ENCODE results near the gene INTS15. TPM values are rescaled to one million over a fixed set of nuclear protein-coding genes. Genes with fewer than 3 reads are reported as not detected.
A peak's percentile ranks its signal among the peaks of the same experiment; 100 is the strongest.

Gene INTS15
- total and polyA plus RNA-seq, 11 donors = 7.1 to 22.7 (median 15.3) TPM

DNA sequence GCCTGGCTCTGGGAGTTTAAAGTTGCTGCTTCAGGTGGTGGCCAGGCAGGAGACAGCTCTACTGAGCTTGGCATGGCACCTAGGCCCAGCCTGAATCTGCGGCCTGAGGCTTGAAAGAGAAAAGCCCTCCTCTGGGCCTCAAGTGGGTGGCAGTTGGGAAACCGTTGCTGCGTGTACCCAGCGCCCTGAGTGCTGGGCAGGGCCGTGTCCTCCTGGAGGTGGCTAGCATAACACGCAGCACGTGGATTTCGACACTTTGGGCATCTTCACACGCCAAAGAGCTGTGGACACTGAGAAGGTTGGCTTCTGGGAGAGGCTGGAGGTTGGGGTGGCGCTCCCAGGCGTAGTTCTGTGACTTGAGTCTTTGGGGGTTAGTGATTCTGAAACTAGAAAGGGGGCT is 49.8 kb downstream of the INTS15 start:
- WGBS, 4 donors = 88 to 97% (median 95%) methylated on average over 10 to 11 of the region's 11 CpGs
- ATAC-seq = no peak
- Histone ChIP-seq H3K9me3 (no peaks in the 10 kb centered on the region), H3K36me3 (peaks cover 0 to 40% (median 31%) of the 10 kb centered on the region in 9 donors), H3K27ac (no peak overlapping the region), H3K27me3 (no peaks in the 10 kb centered on the region), H3K4me1 (peaks cover 0 to 31% (median 17%) of the 10 kb centered on the region in 12 donors), H3K4me3 (no peak overlapping the region)
- no peak for DNase-seq
- intact Hi-C loops (cut with DNase I) = loop anchor here in 1 of 10 donors (5.0 kb wide), 2 partner anchors 68 to 88 kb away; partner anchors contain the start of gene ZNF12
- TF ChIP-seq, protein P1, sequence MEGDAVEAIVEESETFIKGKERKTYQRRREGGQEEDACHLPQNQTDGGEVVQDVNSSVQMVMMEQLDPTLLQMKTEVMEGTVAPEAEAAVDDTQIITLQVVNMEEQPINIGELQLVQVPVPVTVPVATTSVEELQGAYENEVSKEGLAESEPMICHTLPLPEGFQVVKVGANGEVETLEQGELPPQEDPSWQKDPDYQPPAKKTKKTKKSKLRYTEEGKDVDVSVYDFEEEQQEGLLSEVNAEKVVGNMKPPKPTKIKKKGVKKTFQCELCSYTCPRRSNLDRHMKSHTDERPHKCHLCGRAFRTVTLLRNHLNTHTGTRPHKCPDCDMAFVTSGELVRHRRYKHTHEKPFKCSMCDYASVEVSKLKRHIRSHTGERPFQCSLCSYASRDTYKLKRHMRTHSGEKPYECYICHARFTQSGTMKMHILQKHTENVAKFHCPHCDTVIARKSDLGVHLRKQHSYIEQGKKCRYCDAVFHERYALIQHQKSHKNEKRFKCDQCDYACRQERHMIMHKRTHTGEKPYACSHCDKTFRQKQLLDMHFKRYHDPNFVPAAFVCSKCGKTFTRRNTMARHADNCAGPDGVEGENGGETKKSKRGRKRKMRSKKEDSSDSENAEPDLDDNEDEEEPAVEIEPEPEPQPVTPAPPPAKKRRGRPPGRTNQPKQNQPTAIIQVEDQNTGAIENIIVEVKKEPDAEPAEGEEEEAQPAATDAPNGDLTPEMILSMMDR (IDR thresholded peaks at IDR 0.05) = no peak
- TF ChIP-seq POLR2A (IDR thresholded peaks at IDR 0.05) = no peak

DNA sequence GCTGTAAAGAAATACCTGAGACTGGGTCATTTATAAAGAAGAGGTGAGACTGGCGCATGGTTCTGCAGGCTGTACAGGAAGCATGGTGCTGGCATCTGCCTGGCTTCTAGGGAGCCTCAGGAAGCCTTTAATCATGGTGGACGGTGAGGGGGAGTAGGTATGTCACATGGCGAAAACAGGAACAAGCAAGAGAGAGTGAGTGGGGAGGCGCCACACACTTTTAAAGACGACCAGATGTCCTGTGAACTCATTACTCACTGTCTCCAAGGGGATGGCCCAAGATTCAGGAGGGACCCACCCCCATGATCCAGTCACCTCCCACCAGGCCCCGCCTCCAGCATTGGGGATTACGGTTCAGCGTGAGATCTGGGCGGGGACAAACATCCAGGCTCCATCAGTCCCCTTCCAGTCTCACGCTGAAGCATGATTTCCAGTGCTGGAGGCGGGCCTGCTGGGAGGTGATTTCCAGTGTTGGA is 50.5 kb downstream of the INTS15 start:
- Histone ChIP-seq H3K27ac (no peak overlapping the region), H3K4me1 (peaks cover 0 to 31% (median 17%) of the 10 kb centered on the region in 12 donors), H3K27me3 (no peaks in the 10 kb centered on the region), H3K4me3 (no peak overlapping the region), H3K9me3 (no peaks in the 10 kb centered on the region), H3K36me3 (peaks cover 0 to 47% (median 37%) of the 10 kb centered on the region in 9 donors)
- intact Hi-C loops (cut with DNase I) = no loop called here
- ATAC-seq = peak in 3 of 4 donors; percentile 19 to 60 (median 41)
- DNase-seq = peak in 2 of 5 donors; percentile 56 to 68
- WGBS, 4 donors = 61 to 65% (median 63%) methylated on average over 10 to 11 of the region's 11 CpGs
- no peak for TF ChIP-seq POLR2A (IDR thresholded peaks at IDR 0.05)
- TF ChIP-seq, protein P1 (IDR thresholded peaks at IDR 0.05) = no peak

- peaks cover 0 to 27% (median 13%) of the 10 kb centered on the region in 12 donors for H3K4me1 ChIP-seq
- H3K4me3 ChIP-seq = no peak overlapping the region
- peaks cover 0 to 59% (median 46%) of the 10 kb centered on the region in 9 donors for H3K36me3 ChIP-seq
- 74 to 89% (median 86%) methylated on average over 8 to 15 of the region's 15 CpGs for WGBS, 4 donors
- no peak overlapping the region for H3K27ac ChIP-seq
- TF ChIP-seq, protein P1 (IDR thresholded peaks at IDR 0.05) = no peak
- no peak for TF ChIP-seq POLR2A (IDR thresholded peaks at IDR 0.05)
- H3K9me3 ChIP-seq = no peaks in the 10 kb centered on the region
- ATAC-seq = no peak
- no peaks in the 10 kb centered on the region for H3K27me3 ChIP-seq
- DNase-seq = no peak
- intact Hi-C loops (cut with DNase I) = no loop called here
Measured at GRCh38 chr7:6641305-6642035, 51.6 kb downstream of the INTS15 start.

GRCh38 chr7:6642239-6642839 is 52.5 kb downstream of the INTS15 start:
- whole genome bisulfite sequencing, 4 donors = 91 to 94% (median 93%) methylated on average over 24 of the region's 24 CpGs
- H3K27me3 ChIP-seq = no peaks in the 10 kb centered on the region
- peaks cover 0 to 27% (median 11%) of the 10 kb centered on the region in 12 donors for H3K4me1 ChIP-seq
- H3K36me3 ChIP-seq = peaks cover 0 to 67% (median 50%) of the 10 kb centered on the region in 9 donors
- ATAC-seq = no peak
- H3K9me3 ChIP-seq = no peaks in the 10 kb centered on the region
- DNase-seq = no peak
- intact Hi-C loops (cut with DNase I) = no loop called here
- no peak for TF ChIP-seq POLR2A (IDR thresholded peaks at IDR 0.05)
- TF ChIP-seq, protein P1 (IDR thresholded peaks at IDR 0.05) = no peak
- no peak overlapping the region for H3K27ac ChIP-seq
- H3K4me3 ChIP-seq = no peak overlapping the region

Data from heart left ventricle (tissue), 16 donors.